ENCODE data around the gene CDC37L1.
"Not testable (repeated sequence)": the region's sequence is repeated elsewhere in the genome, so short reads cannot be mapped to it uniquely, and the experiment has no call there.

The CDC37L1 gene

DNA sequence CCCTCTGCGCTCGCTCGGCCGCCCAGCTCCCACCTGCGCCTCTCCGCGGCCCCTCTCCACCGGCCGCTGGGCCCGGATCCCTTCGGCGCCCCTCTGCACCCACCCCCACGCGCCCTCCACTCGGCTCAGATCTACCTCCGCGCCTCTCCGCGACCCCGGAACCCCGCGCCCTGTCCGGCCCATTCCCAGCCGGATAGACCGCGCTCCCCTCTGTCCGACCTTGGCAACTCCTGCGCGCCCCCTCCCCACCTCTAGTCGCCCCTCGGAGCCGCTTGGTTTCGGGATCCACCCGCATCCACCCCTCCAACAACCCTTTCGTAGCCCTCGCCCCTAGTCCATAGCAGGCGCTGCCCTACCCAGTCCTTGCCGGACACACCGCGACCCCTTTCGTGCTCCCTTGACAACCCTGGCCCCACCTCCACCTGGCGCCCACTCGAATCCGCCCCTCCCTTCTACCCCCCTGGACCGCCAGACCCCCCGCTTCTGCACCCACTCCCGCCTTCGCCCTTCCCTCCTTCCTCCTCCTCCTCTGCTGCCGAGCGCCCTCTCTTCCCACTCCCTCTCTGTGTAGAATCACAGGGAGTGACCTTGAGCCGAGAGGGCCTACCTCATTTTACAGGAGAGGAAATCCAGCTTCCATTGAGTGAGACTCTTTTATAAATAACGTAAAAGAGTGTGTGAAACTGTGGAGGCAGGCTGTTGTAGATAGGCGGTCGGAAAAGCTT is 62.2 kb downstream of the CDC37L1 start:
- no peak for DNase-seq (ENCODE audit: insufficient read length, low spot score)
- no peak for FAIRE-seq
- TF ChIP-seq POLR2A (IDR thresholded peaks at IDR 0.05; ENCODE audit: low read depth, low read length) = no peak

DNA sequence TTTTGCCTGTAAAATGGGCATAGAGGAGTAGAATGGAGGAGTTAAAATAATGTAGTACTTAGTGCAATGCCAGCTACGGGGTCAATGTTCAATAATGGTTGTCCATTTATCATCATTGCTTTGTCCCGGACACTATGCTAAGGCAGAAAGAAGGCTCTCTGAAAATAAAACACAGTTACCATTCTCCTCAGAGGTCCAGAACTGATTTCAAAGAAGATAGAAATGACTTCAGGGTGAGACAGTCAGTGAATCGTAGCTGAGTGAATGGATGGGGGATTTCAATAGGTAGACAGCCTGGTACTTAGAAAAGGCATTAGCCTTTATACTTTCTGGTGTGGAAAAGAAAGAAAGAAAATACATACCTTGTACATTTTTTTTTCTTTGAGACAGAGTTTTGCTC is 62.9 kb downstream of the CDC37L1 start:
- DNase-seq (ENCODE audit: insufficient read length, low spot score) (no peak), FAIRE-seq (peak; percentile 94)
- TF ChIP-seq POLR2A (IDR thresholded peaks at IDR 0.05; ENCODE audit: low read depth, low read length) = no peak

DNA sequence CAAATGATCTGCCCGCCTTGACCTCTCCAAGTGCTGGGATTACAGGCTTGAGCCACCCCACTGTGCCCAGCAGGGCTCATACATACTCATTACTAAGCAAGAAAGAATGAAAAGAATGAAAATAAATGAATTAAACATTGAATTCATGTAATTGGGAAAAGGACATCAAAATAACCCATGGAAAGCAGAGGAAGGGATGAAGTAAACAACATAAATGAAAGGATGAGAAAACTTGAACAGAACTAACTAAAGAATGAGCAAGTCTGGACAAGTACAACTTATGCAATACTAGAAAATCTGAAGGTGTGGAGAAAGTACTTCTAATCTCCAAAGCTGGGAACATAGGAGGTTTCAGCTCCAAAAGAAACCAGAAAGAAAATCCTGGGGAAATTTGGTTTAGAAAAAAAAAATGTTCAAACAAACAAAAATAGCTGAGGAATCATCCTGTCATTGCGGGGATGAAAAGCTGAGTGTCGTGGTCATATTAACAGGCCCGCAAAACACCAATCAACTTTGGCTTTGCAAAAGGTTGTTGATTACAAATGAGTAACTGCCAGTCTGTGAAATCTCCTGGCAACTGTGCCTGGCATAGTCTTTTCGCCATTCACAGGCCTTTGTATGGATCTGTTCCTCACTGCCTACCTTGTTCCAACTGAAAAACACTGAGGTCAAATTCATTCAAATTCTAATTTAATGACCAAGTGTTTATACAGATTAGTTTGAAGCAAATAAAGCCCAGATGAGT is 63.9 kb downstream of the CDC37L1 start:
- FAIRE-seq (peak; percentile 71), DNase-seq (ENCODE audit: insufficient read length, low spot score) (no peak)
- TF ChIP-seq POLR2A (IDR thresholded peaks at IDR 0.05; ENCODE audit: low read depth, low read length) = no peak

DNA sequence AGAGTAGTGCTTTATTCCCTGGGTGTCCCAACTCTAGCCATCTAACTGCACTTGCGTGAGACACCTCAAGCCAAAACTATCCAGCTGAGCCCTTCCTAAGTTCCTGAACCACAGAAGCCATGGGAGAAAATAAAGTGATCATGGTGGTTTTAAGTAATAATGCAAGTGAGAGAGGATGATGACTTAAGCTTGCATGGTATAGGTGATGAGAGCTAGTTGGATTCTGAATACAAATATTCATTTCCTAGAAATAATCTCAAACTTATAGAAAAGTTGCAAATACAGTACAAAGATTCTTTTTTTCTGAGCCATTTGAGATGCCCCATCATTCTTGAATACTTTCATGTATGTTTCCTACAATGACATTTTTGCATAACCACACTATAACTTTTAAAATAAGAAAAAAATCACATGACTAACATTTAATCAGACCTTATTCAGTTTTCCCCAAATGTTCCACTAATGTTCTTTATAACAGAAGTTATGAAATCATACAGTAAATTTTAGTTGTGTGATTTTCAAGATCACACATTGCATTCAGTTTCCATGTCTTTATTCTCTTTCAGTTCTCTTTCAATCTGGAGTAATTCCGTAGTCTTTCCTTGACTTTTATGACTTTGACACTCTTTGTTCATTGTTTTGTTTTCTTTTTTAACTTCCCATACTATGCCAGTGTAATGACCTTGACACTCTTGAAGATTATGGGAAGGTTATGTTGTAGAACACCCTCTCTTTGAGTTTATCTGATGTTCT is 67.1 kb downstream of the CDC37L1 start:
- no peak for DNase-seq (ENCODE audit: insufficient read length, low spot score)
- FAIRE-seq = peak; percentile 11

DNA sequence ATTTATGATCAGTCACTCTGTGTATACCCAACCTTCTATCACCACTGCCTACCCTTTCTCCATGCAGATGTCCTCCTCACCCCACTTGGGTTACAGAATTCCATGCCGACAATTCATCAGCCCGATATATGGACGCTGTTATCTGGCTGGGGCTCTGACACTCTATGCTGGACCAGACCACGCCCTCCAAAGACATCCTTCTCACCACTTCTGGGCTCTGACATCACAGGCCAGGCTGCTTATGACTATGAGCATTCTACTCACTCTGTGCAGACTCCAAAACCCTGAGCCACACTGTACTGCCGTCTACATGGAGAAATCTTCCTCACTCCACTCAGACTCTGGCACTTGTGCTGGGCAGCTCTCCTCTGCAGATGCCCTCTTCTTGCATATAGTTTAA is 69.2 kb downstream of the CDC37L1 start:
- DNase-seq (ENCODE audit: insufficient read length, low spot score) (no peak), FAIRE-seq (no peak)
- no peak for TF ChIP-seq POLR2A (IDR thresholded peaks at IDR 0.05; ENCODE audit: low read depth, low read length)

More for the DNA sequence above, 67.1 kb downstream of the CDC37L1 start:
- TF ChIP-seq POLR2A (IDR thresholded peaks at IDR 0.05; ENCODE audit: low read depth, low read length) = no peak

DNA sequence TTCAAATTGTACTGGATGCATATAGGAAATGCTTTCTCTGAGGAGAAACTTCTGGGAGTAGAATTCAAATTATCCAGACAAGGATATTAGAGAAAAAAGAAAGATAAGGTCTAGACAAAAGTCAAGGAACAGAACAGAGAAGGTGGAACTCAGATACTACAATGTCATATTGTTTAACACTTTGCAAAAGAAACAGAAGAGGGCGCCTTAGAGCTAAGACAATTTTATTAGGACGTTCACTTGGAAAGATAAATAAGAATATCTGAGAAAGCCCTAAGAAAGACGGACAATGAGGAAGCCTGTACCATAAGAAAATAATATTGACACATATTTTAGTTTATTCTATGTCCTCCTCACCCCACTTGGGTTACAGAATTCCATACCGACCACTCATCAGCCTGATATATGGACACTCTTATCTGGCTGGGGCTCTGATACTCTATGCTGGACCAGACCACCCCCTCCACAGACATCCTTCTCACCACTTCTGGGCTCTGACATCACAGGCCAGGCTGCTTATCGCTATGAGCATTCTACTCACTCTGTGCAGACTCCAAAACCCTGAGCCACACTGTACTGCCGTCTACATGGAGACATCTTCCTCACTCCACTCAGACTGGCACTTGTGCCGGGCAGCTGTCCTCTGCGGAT is 70.8 kb downstream of the CDC37L1 start:
- FAIRE-seq (peak; percentile 80), DNase-seq (ENCODE audit: insufficient read length, low spot score) (no peak)
- TF ChIP-seq POLR2A (IDR thresholded peaks at IDR 0.05; ENCODE audit: low read depth, low read length) = no peak

DNA sequence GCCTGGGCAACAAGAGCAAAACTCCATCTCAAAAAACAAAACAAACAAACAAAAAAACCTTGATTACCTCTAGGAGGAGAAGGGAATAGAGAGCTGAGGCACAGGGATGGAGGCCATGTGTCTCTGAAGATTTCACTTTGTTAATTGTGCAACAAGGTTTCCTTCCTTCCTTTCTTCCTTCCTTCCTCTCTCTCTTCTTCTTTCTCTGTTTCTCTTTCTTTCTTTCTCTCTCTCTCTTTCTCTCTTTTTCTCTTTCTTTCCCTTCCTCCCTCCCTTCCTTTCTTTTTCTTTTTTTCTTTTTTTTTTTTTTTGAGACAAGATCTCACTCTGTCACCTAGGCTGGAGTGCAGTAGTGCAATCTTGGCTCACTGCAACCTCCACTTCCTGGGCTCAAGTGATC is 75.2 kb downstream of the CDC37L1 start:
- not testable (repeated sequence) for FAIRE-seq; DNase-seq (ENCODE audit: insufficient read length, low spot score)

DNA sequence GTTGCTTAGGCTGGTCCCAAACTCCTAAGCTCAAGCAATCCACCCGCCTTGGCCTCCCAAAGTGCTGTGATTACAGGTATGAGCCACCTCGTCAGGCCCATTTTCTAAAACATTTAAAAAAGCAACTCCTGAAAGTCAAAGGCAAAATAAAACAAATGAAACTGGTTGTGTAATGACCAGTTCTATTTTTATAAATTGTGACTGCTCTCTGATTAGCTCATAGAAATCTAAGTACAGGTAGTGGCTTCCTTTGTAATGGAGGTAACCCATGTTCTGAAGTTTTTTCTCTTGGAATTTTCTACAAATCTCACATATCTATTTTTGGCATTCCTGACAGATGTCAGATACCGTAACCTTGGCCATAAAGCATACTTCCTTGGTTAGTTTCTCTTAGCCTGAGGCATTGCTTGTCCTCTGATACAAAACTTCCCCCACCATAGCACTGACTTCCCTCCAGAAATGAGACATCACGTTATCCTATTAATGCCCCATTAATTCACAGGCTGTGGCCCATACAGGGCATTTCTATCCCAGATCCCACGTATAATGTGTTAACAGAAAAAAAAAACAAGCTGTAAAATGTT is 75.7 kb downstream of the CDC37L1 start:
- no peak for FAIRE-seq
- DNase-seq (ENCODE audit: insufficient read length, low spot score) = no peak
- no peak for TF ChIP-seq POLR2A (IDR thresholded peaks at IDR 0.05; ENCODE audit: low read depth, low read length)

DNA sequence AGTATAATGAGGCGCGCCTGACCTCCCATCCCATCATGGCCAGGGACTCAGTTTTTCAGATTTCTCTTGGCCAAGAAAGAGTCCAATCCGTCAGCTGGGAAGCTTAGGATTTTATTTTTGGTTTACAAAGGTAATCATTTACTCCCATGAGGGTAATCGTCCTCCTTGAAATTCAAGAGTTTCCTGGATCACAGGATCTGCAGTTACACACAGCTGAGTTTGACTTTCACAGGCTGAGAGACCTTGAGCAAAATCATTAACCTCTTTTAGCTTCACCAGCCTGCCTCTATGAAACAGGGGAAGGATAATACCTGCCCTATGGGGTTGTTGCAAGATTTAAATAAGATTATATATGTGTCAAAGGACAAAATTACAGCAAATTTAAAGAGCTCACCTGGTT is 77.1 kb downstream of the CDC37L1 start:
- DNase-seq (ENCODE audit: insufficient read length, low spot score) (no peak), FAIRE-seq (no peak)
- no peak for TF ChIP-seq POLR2A (IDR thresholded peaks at IDR 0.05; ENCODE audit: low read depth, low read length)
